Upper lobe of left lung (tissue), 4 donors: ENCODE measurements around the gene SLC66A2.

Experiments
- POLR2A ChIP-seq, 4 donors: fragments of 450-650 bp; IDR thresholded peaks; one replicate each; pipeline ENCODE4 v1.5.1; 2016 to 2017; ENCODE audit warnings: antibody characterized with exemption in 4 of 4, mild to moderate bottlenecking in 2 of 4
- TF ChIP-seq, protein P1 (sequence below), 6 experiments: fragments of 450-650 bp in 4 of 6; fragments of 200-600 bp in 2 of 6; sonication (generic) in 2 of 6; IDR thresholded peaks; one replicate each; pipeline ENCODE4 v1.5.1; 2016 to 2019; ENCODE audit warnings: antibody characterized with exemption in 6 of 6

GRCh38 chr18:79989195-79989497, 37.7 kb upstream of the SLC66A2 start:
- TF ChIP-seq, protein P1, sequence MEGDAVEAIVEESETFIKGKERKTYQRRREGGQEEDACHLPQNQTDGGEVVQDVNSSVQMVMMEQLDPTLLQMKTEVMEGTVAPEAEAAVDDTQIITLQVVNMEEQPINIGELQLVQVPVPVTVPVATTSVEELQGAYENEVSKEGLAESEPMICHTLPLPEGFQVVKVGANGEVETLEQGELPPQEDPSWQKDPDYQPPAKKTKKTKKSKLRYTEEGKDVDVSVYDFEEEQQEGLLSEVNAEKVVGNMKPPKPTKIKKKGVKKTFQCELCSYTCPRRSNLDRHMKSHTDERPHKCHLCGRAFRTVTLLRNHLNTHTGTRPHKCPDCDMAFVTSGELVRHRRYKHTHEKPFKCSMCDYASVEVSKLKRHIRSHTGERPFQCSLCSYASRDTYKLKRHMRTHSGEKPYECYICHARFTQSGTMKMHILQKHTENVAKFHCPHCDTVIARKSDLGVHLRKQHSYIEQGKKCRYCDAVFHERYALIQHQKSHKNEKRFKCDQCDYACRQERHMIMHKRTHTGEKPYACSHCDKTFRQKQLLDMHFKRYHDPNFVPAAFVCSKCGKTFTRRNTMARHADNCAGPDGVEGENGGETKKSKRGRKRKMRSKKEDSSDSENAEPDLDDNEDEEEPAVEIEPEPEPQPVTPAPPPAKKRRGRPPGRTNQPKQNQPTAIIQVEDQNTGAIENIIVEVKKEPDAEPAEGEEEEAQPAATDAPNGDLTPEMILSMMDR (IDR thresholded peaks at IDR 0.05): no peak
- TF ChIP-seq POLR2A (IDR thresholded peaks at IDR 0.05): no peak
